Breast epithelium (tissue), 3 donors: ENCODE data around the gene SLC12A7.

Source experiments
- CTCF ChIP-seq, 3 donors: fragments of 450-650 bp; IDR thresholded peaks; one replicate each; pipeline ENCODE4 v1.5.1; 2016 to 2017; ENCODE audit warnings: antibody characterized with exemption in 3 of 3, mild to moderate bottlenecking in 3 of 3, moderate library complexity in 3 of 3
- POLR2AphosphoS5 ChIP-seq, 3 donors: sonication (generic); formaldehyde crosslinking; IDR thresholded peaks; one replicate each; pipeline ENCODE4 v1.6.1; 2017; ENCODE audit warnings: antibody characterized with exemption in 3 of 3

GRCh38 chr5:1042626-1043025 lies 69.2 kb downstream of the SLC12A7 start:
- no peak for TF ChIP-seq CTCF (IDR thresholded peaks at IDR 0.05)
- TF ChIP-seq POLR2AphosphoS5 (IDR thresholded peaks at IDR 0.05), result no peak
